Measurements from ENCODE around the gene RPL13. TPM values are rescaled to one million over a fixed set of nuclear protein-coding genes. Genes with fewer than 3 reads are reported as not detected.

The RPL13 gene
- total and polyA plus RNA-seq, 2 donors (not counting 1 experiment from before 2014, with no cell fraction given), result 1,442 to 3,823 TPM

GRCh38 chr16:89610108-89610453 is 49.6 kb downstream of the RPL13 start:
- H3K27ac ChIP-seq (ENCODE audit: insufficient read depth, low read length), result no peak overlapping the region
- H3K79me2 ChIP-seq (ENCODE audit: control insufficient read depth, insufficient read depth, low read length), result no peaks in the 10 kb centered on the region
- no peak overlapping the region for H2AFZ ChIP-seq (ENCODE audit: low read length)
- H3K27me3 ChIP-seq (ENCODE audit: control insufficient read depth, insufficient read depth, low read length), result no peaks in the 10 kb centered on the region
- no peak overlapping the region for H3K4me2 ChIP-seq (ENCODE audit: extremely low read depth, insufficient read depth, low read length)
- H4K20me1 ChIP-seq (ENCODE audit: control insufficient read depth, extremely low read depth, insufficient read depth, low read length), result no peaks in the 10 kb centered on the region
- H3K36me3 ChIP-seq (ENCODE audit: control insufficient read depth, insufficient read depth, low read length), result no peaks in the 10 kb centered on the region
- DNase-seq (ENCODE audit: low read depth in 2 of 2), result no peak
- H3K9me3 ChIP-seq (ENCODE audit: control insufficient read depth, insufficient read depth, low read depth, low read length), result no peaks in the 10 kb centered on the region
- no peak overlapping the region for H3K9ac ChIP-seq (ENCODE audit: insufficient read depth, low read length)
- TF ChIP-seq CTCF (conservative IDR thresholded peaks at IDR 0.05 in 1 of 2, IDR thresholded peaks at IDR 0.05 in 1 of 2; ENCODE audit: low read depth in 1 of 2, low read length in 2 of 2) (no peak), EZH2 (IDR thresholded peaks at IDR 0.05; ENCODE audit: low read length, missing control alignments) (no peak)
- H3K4me3 ChIP-seq (replicated peaks in 1 of 4; ENCODE audit: control extremely low read depth in 1 of 4, insufficient read depth in 1 of 4, low read depth in 3 of 4, low read length in 4 of 4), result no peak overlapping the region
- H3K4me1 ChIP-seq (ENCODE audit: control insufficient read depth, extremely low read depth, insufficient read depth, low read length), result no peaks in the 10 kb centered on the region

- Histone ChIP-seq H3K4me2 (ENCODE audit: extremely low read depth, insufficient read depth, low read length) (no peak overlapping the region), H3K4me1 (ENCODE audit: control insufficient read depth, extremely low read depth, insufficient read depth, low read length) (no peaks in the 10 kb centered on the region), H2AFZ (ENCODE audit: low read length) (no peak overlapping the region), H3K9ac (ENCODE audit: insufficient read depth, low read length) (no peak overlapping the region), H3K36me3 (ENCODE audit: control insufficient read depth, insufficient read depth, low read length) (no peaks in the 10 kb centered on the region), H3K27me3 (ENCODE audit: control insufficient read depth, insufficient read depth, low read length) (no peaks in the 10 kb centered on the region), H4K20me1 (ENCODE audit: control insufficient read depth, extremely low read depth, insufficient read depth, low read length) (no peaks in the 10 kb centered on the region), H3K27ac (ENCODE audit: insufficient read depth, low read length) (no peak overlapping the region), H3K79me2 (ENCODE audit: control insufficient read depth, insufficient read depth, low read length) (no peaks in the 10 kb centered on the region), H3K9me3 (ENCODE audit: control insufficient read depth, insufficient read depth, low read depth, low read length) (no peaks in the 10 kb centered on the region), H3K4me3 (replicated peaks in 1 of 4; ENCODE audit: control extremely low read depth in 1 of 4, insufficient read depth in 1 of 4, low read depth in 3 of 4, low read length in 4 of 4) (no peak overlapping the region)
- no peak for DNase-seq (ENCODE audit: low read depth in 2 of 2)
- TF ChIP-seq EZH2 (IDR thresholded peaks at IDR 0.05; ENCODE audit: low read length, missing control alignments) (no peak), CTCF (conservative IDR thresholded peaks at IDR 0.05 in 1 of 2, IDR thresholded peaks at IDR 0.05 in 1 of 2; ENCODE audit: low read depth in 1 of 2, low read length in 2 of 2) (no peak)
Measured at GRCh38 chr16:89612415-89613166, 52.1 kb downstream of the RPL13 start.

GRCh38 chr16:89613231-89613953 is 52.9 kb downstream of the RPL13 start, which contains the start of gene DPEP1:
Gene DPEP1, plus strand, starts transcription at chr16:89613642. Its CDS starts 16,769 bp downstream, at chr16:89630411.
- no peak within 1 kb of the TSS for H3K4me2 ChIP-seq (ENCODE audit: extremely low read depth, insufficient read depth, low read length)
- H3K27ac ChIP-seq (ENCODE audit: insufficient read depth, low read length), result no peak within 1 kb of the TSS
- H3K36me3 ChIP-seq (ENCODE audit: control insufficient read depth, insufficient read depth, low read length), result no peaks in the 10 kb centered on the region
- H3K4me3 ChIP-seq (replicated peaks in 1 of 4; ENCODE audit: control extremely low read depth in 1 of 4, insufficient read depth in 1 of 4, low read depth in 3 of 4, low read length in 4 of 4), result no peak within 1 kb of the TSS
- H2AFZ ChIP-seq (ENCODE audit: low read length), result no peak within 1 kb of the TSS
- H3K9ac ChIP-seq (ENCODE audit: insufficient read depth, low read length), result no peak within 1 kb of the TSS
- no peaks in the 10 kb centered on the region for H3K4me1 ChIP-seq (ENCODE audit: control insufficient read depth, extremely low read depth, insufficient read depth, low read length)
- no peaks in the 10 kb centered on the region for H3K27me3 ChIP-seq (ENCODE audit: control insufficient read depth, insufficient read depth, low read length)
- no peaks in the 10 kb centered on the region for H3K79me2 ChIP-seq (ENCODE audit: control insufficient read depth, insufficient read depth, low read length)
- H4K20me1 ChIP-seq (ENCODE audit: control insufficient read depth, extremely low read depth, insufficient read depth, low read length), result no peaks in the 10 kb centered on the region
- DNase-seq (ENCODE audit: low read depth in 2 of 2), result no peak
- TF ChIP-seq CTCF (conservative IDR thresholded peaks at IDR 0.05 in 1 of 2, IDR thresholded peaks at IDR 0.05 in 1 of 2; ENCODE audit: low read depth in 1 of 2, low read length in 2 of 2) (no peak), EZH2 (IDR thresholded peaks at IDR 0.05; ENCODE audit: low read length, missing control alignments) (no peak)
- no peaks in the 10 kb centered on the region for H3K9me3 ChIP-seq (ENCODE audit: control insufficient read depth, insufficient read depth, low read depth, low read length)

Measured in fibroblast of lung (primary cell).